GM18868 (cell line): ENCODE measurements around the gene GAS7.

Experiments
- ATAC-seq: cut with Tn5 transposase; IDR thresholded peaks from one replicate; pipeline ENCODE4 v1.9.1; 2021; ENCODE audit warnings: mild to moderate bottlenecking, moderate library complexity; ENCODE audit not compliant: unreplicated experiment

The GAS7 gene

GRCh38 chr17:10172778-10173177 is 25.6 kb downstream of the GAS7 start:
- no peak for ATAC-seq

GRCh38 chr17:10172241-10172741 is 26.1 kb downstream of the GAS7 start:
- ATAC-seq, result no peak

GRCh38 chr17:10171581-10171981 is 26.8 kb downstream of the GAS7 start:
- no peak for ATAC-seq

GRCh38 chr17:10171122-10171571 is 27.3 kb downstream of the GAS7 start:
- ATAC-seq, result no peak

- ATAC-seq, result no peak
These were observed 28.2 kb downstream of the GAS7 start for GRCh38 chr17:10170233-10170632.

GRCh38 chr17:10169290-10169689 is 29.1 kb downstream of the GAS7 start:
- no peak for ATAC-seq

- ATAC-seq, result no peak
These were observed 32.0 kb downstream of the GAS7 start for GRCh38 chr17:10166176-10166935.

GRCh38 chr17:10162096-10162495 is 36.3 kb downstream of the GAS7 start:
- peak; percentile 77 for ATAC-seq

GRCh38 chr17:10161386-10161785 is 37.0 kb downstream of the GAS7 start:
- ATAC-seq, result no peak

GRCh38 chr17:10156948-10157607 is 41.3 kb downstream of the GAS7 start:
- peak; percentile 86 for ATAC-seq

GRCh38 chr17:10156599-10156947 is 41.8 kb downstream of the GAS7 start:
- peak; percentile 27 for ATAC-seq

GRCh38 chr17:10156077-10156435 is 42.4 kb downstream of the GAS7 start:
- ATAC-seq, result no peak

- ATAC-seq, result no peak
These were observed 42.9 kb downstream of the GAS7 start for GRCh38 chr17:10155371-10156076.

- ATAC-seq, result peak; percentile 38
These were observed 46.5 kb downstream of the GAS7 start for GRCh38 chr17:10151667-10152496.

- ATAC-seq, result peak; percentile 54
These were observed 48.6 kb downstream of the GAS7 start for GRCh38 chr17:10149573-10150399.

GRCh38 chr17:10147761-10148415 is 50.5 kb downstream of the GAS7 start:
- no peak for ATAC-seq

GRCh38 chr17:10147040-10147439 is 51.4 kb downstream of the GAS7 start:
- no peak for ATAC-seq

- ATAC-seq, result no peak
These were observed 53.4 kb downstream of the GAS7 start for GRCh38 chr17:10144982-10145381.

GRCh38 chr17:10144456-10144855 is 54.0 kb downstream of the GAS7 start:
- ATAC-seq, result no peak
